Esophagus squamous epithelium (tissue), 5 donors: Measurements from ENCODE around the gene MMP24. TPM values are rescaled to one million over a fixed set of nuclear protein-coding genes. Genes with fewer than 3 reads are reported as not detected.

ENCODE experiments used
- DNase-seq: peaks from one replicate; lab custom pipeline; 2025; lab: John Stamatoyannopoulos, UW
- H3K27ac ChIP-seq, 4 donors: fragments of 200-600 bp; sonication (generic); one replicate each; pipeline ENCODE4 v1.5.1; 2016 to 2019; ENCODE audit warnings: mild to moderate bottlenecking in 1 of 4
- H3K27me3 ChIP-seq, 4 donors: fragments of 200-600 bp; sonication (generic); 1 replicate in 3 of 4; 2 replicates in 1 of 4; pipeline versions ENCODE4 v1.5.1 to v1.6.0; 2017 to 2021; ENCODE audit warnings: antibody characterized with exemption in 1 of 4
- H3K36me3 ChIP-seq, 3 donors: fragments of 200-600 bp; sonication (generic); one replicate each; pipeline ENCODE4 v1.5.1; 2016 to 2019
- H3K4me1 ChIP-seq, 3 donors: fragments of 200-600 bp; sonication (generic); one replicate each; pipeline ENCODE4 v1.5.1; 2017 to 2019
- H3K4me3 ChIP-seq, 4 donors: fragments of 200-600 bp; sonication (generic); 1 replicate in 3 of 4; 2 replicates in 1 of 4; pipeline ENCODE4 v1.5.1; 2016 to 2019; ENCODE audit warnings: mild to moderate bottlenecking in 2 of 4, moderate library complexity in 1 of 4
- H3K9me3 ChIP-seq, 3 donors: fragments of 200-600 bp; sonication (generic); one replicate each; pipeline ENCODE4 v1.5.1; 2016 to 2019
- POLR2A ChIP-seq, 4 donors: fragments of 450-650 bp; IDR thresholded peaks; one replicate each; pipeline ENCODE4 v1.6.1; 2017; ENCODE audit warnings: antibody characterized with exemption in 4 of 4, mild to moderate bottlenecking in 4 of 4, moderate library complexity in 3 of 4
- WGBS, 2 donors: methylation state at CpG; one replicate each; pipeline ENCODE4 v1.1.5; 2018; 5-methylcytosine and 5-hydroxymethylcytosine counted together
- intact Hi-C: fragments of 100-400 bp; cut with DNase I; formaldehyde crosslinking; loops from one replicate; pipeline ENCODE4 v1.15.0; 2022
- total RNA-seq, 4 donors: library from RNA; depleted of rRNA; stranded (reverse); fragments of >200 nt; gene quantifications; one replicate each; pipeline ENCODE4 v1.1.0, GENCODE V29; 2016
- TF ChIP-seq, protein P1 (sequence below), 6 experiments: fragments of 450-650 bp in 4 of 6; fragments of 200-600 bp in 2 of 6; sonication (generic) in 2 of 6; IDR thresholded peaks; one replicate each; pipeline ENCODE4 v1.5.1; 2016 to 2019; ENCODE audit warnings: antibody characterized with exemption in 6 of 6, mild to moderate bottlenecking in 4 of 6, moderate library complexity in 4 of 6
- donor health status: DM: yes; HTN: yes; CAD: no.

Gene MMP24
- total RNA-seq, 4 donors from 2014 or later = 0.06 to 0.38 (median 0.08) TPM; not detected in 1

DNA sequence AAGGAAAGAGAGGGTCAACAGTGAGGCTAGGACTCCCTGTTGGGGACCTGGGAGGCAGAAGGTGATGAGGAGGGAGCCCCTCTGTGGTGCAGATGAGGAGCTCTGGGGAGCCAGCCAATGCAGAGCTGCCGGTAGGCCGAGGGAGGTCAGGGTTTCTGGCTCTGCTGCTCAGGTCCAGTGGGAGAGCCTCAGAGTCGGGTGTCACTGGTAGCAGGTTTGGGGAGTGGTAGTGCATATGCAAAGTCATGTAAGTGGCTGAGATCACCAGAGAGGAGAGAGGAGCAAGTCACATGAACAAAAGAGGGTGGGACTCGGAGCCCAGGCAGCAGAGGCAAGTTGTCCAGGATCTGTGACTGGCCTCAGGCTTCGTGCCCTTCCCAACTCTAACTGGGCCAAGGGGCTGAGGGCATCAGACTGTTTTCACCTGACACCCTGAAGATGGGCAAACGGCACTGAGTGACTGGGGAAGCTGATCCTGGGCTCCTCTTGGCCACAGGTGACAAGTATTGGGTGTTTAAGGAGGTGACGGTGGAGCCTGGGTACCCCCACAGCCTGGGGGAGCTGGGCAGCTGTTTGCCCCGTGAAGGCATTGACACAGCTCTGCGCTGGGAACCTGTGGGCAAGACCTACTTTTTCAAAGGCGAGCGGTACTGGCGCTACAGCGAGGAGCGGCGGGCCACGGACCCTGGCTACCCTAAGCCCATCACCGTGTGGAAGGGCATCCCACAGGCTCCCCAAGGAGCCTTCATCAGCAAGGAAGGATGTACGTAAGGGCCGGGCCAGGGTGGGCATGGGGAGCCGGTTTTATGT lies 44.8 kb downstream of the MMP24 start:
- intact Hi-C loops = no loop called here
- 89 to 91% methylated on average over 10 to 18 of the region's 20 CpGs for WGBS, 2 donors
- H3K4me1 ChIP-seq = peaks cover 0 to 19% (median 2%) of the 10 kb centered on the region in 3 donors
- no peak overlapping the region for H3K4me3 ChIP-seq
- H3K9me3 ChIP-seq = no peaks in the 10 kb centered on the region
- H3K36me3 ChIP-seq = peaks cover 0 to 87% (median 10%) of the 10 kb centered on the region in 3 donors
- DNase-seq = no peak
- TF ChIP-seq POLR2A (IDR thresholded peaks at IDR 0.05) = no peak
- TF ChIP-seq, protein P1, sequence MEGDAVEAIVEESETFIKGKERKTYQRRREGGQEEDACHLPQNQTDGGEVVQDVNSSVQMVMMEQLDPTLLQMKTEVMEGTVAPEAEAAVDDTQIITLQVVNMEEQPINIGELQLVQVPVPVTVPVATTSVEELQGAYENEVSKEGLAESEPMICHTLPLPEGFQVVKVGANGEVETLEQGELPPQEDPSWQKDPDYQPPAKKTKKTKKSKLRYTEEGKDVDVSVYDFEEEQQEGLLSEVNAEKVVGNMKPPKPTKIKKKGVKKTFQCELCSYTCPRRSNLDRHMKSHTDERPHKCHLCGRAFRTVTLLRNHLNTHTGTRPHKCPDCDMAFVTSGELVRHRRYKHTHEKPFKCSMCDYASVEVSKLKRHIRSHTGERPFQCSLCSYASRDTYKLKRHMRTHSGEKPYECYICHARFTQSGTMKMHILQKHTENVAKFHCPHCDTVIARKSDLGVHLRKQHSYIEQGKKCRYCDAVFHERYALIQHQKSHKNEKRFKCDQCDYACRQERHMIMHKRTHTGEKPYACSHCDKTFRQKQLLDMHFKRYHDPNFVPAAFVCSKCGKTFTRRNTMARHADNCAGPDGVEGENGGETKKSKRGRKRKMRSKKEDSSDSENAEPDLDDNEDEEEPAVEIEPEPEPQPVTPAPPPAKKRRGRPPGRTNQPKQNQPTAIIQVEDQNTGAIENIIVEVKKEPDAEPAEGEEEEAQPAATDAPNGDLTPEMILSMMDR (IDR thresholded peaks at IDR 0.05) = no peak
- no peaks in the 10 kb centered on the region for H3K27me3 ChIP-seq
- no peak overlapping the region for H3K27ac ChIP-seq

DNA sequence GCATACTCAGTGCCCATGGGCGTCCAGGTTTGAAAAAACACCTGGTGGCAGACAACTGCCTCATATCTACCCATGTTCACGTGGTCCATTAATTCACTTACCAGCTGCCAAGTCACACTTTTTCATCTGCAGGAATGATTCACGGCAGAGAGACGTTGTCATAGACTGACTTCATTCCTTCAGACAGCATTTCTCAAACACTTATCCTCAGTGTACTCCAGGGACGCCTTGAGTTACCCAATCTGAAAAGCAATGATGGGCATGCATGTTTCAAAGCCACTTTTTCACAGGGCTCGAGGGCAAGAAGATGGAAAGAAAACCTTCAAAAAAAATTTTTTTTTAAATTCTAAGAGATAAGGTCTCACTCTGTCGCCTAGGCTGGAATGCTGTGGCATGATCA lies 45.4 kb downstream of the MMP24 start:
- Histone ChIP-seq H3K4me3 (no peak overlapping the region), H3K27ac (no peak overlapping the region), H3K4me1 (peaks cover 6 to 25% (median 8%) of the 10 kb centered on the region in 3 donors), H3K36me3 (peaks cover 0 to 87% (median 6%) of the 10 kb centered on the region in 3 donors), H3K9me3 (no peaks in the 10 kb centered on the region), H3K27me3 (no peaks in the 10 kb centered on the region)
- TF ChIP-seq, protein P1 (IDR thresholded peaks at IDR 0.05) = no peak
- TF ChIP-seq POLR2A (IDR thresholded peaks at IDR 0.05) = no peak
- DNase-seq = no peak
- intact Hi-C loops = no loop called here
- WGBS, 2 donors = 42 to 85% methylated on average over 6 to 7 of the region's 7 CpGs

DNA sequence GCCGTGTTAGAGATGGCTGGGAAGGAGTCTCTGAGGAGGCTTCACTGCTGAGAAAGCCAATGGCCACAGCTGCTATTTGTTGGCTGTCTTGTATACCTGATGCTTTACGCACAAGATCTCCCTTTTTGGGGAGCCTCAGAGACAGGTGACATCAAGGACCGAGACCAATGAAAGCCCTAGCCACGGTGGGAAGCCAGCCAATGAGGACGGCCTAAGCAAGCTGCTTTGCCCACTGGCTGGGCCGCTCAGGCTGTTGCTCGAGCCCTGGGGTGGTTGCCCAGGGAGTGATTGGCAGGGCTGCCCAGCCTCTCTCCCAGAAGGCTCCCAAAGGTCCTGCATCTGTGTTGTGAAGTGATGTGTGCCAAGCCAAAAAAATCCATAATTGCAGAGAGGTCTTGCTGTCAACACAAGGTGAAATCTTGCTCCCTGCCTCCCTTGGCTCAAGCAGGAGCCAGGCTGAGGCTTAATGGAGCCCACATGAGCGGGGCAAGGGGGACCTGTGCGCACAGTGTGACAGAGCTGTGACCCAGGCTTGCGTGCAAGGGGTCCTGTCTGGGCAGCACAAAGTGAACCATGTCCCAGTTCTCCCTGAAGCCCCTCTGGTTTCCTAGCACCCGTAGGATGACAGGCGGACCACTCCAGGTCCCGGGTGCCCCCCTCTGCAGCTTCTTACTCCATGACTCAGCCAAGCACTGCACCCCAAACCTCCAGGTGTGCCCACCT lies 47.1 kb downstream of the MMP24 start:
- no peak for DNase-seq

DNA sequence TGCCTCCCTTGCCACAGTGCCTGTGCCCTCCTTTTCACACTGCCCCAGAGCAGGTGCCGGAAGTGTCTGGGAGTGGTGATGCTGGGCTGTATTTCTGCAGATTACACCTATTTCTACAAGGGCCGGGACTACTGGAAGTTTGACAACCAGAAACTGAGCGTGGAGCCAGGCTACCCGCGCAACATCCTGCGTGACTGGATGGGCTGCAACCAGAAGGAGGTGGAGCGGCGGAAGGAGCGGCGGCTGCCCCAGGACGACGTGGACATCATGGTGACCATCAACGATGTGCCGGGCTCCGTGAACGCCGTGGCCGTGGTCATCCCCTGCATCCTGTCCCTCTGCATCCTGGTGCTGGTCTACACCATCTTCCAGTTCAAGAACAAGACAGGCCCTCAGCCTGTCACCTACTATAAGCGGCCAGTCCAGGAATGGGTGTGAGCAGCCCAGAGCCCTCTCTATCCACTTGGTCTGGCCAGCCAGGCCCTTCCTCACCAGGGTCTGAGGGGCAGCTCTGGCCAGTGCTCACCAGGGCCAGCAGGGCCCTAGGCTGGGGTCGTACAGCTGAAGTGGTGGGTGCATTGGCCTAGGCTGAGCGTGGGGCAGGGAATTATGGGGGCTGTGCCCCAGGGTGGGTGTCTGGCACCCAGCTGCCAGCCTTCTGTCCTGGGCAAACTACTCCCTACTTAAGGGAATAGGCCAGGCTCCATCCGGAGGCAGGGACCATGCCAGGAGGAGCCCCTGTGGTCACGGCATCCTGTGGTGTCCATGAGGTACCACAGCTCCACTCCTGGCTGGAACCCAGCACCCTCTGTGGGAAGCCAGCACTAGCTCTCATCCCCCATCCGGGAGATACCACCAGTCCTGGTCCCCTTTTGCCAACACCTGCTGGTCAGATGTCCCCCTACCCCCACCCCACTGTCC lies 47.9 kb downstream of the MMP24 start:
- Histone ChIP-seq H3K27me3 (no peaks in the 10 kb centered on the region), H3K27ac (no peak overlapping the region), H3K36me3 (peaks cover 9 to 77% (median 11%) of the 10 kb centered on the region in 3 donors), H3K4me3 (no peak overlapping the region), H3K9me3 (no peaks in the 10 kb centered on the region), H3K4me1 (peaks cover 10 to 41% (median 15%) of the 10 kb centered on the region in 3 donors)
- no peak for TF ChIP-seq POLR2A (IDR thresholded peaks at IDR 0.05)
- TF ChIP-seq, protein P1 (IDR thresholded peaks at IDR 0.05) = no peak
- intact Hi-C loops = no loop called here
- WGBS, 2 donors = 88 to 91% methylated on average over 4 of the region's 24 CpGs
- DNase-seq = no peak

More for the DNA sequence above, 47.1 kb downstream of the MMP24 start:
- H3K27ac ChIP-seq = no peak overlapping the region
- H3K9me3 ChIP-seq = no peaks in the 10 kb centered on the region
- no peak overlapping the region for H3K4me3 ChIP-seq
- H3K36me3 ChIP-seq = peaks cover 3 to 75% (median 4%) of the 10 kb centered on the region in 3 donors
- peaks cover 10 to 37% (median 15%) of the 10 kb centered on the region in 3 donors for H3K4me1 ChIP-seq
- TF ChIP-seq, protein P1 (IDR thresholded peaks at IDR 0.05) = no peak
- TF ChIP-seq POLR2A (IDR thresholded peaks at IDR 0.05) = no peak
- H3K27me3 ChIP-seq = no peaks in the 10 kb centered on the region
- intact Hi-C loops = no loop called here
- WGBS, 2 donors = 78 to 97% methylated on average over 2 to 11 of the region's 13 CpGs
